Endothelial cell of hepatic sinusoid (primary cell): Measurements from ENCODE around the gene DNAH10.

Experiments used
- in situ Hi-C: cut with HindIII; loops from 2 replicates; pipeline ENCODE4 v1.10.0; 2017; ENCODE audit warnings: low sequenced_read_pairs

Gene DNAH10

DNA sequence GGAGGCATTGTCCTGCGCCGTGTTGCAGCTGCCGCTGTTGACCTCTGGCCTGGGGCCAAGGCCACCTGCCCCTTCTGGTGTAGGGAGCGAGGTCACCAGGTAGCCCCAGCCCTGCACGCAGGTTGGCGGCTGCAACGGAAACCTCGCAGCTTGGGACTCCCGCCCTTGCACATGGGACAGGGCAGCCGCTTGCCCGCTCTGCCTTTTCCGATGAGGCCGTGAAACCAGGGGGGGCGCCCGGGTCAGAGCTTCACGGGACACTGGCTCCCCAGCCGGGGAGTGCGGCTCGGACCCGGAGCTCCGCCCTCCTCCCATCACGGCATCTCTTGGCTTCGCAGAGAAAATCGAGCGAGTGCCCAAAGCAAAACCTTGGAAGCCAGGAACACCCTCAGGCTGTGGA is 25.4 kb downstream of the DNAH10 start:
- in situ Hi-C loops, result loop anchor here (10.0 kb wide), 1 partner anchor 57 kb away; no protein-coding TSS in a partner anchor

GRCh38 chr12:123788541-123788940 is 26.4 kb downstream of the DNAH10 start:
- in situ Hi-C loops, result loop anchor here (10.0 kb wide), 1 partner anchor 56 kb away; no protein-coding TSS in a partner anchor

- in situ Hi-C loops, result loop anchor here (10.0 kb wide), 1 partner anchor 55 kb away; no protein-coding TSS in a partner anchor
Measured at GRCh38 chr12:123789422-123789821, 27.3 kb downstream of the DNAH10 start.

DNA sequence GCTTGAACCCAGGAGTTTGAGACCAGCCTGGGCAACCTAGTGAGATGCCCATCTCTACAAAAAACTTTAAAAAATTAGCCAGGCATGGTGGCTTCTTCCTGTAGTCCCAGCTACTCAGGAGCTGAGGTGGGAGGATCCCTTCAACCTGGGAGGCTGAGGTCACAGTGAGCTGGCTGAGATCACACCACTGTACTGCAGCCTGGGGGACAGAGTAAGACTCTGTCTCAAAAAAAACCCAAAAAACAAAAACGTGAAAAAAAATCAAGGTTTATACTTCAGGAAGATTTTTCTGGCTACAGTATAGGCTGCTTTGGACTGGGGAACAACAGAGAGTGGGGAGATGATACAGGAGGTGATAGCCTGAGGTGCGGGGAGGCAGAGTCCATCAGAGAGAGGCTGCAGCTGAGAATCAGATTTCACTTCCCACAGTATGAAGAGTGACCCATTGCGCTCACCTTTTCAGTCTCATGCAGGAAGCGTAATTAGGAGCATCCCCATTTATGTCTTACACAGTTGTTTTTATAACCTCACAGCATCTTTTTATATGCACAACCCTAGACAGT is 28.9 kb downstream of the DNAH10 start:
- in situ Hi-C loops, result no loop called here

DNA sequence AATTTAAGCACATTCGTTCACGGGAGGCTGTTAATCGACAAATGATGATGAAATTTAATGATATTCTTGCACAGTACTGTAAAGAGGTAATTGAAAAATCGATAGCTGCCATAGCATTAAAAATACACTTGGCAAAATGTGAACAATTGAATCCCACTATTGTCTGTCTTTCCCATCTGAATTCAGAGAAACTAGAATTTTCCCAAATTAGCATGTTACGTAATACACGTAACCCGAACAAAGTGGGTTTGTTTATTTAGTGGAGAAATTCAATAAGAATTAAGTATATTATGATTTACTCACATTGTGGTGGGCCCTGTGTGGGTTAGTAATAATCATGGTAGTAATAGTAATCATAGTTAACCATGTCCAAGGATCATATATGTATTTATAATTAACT is 31.9 kb downstream of the DNAH10 start:
- in situ Hi-C loops, result no loop called here

DNA sequence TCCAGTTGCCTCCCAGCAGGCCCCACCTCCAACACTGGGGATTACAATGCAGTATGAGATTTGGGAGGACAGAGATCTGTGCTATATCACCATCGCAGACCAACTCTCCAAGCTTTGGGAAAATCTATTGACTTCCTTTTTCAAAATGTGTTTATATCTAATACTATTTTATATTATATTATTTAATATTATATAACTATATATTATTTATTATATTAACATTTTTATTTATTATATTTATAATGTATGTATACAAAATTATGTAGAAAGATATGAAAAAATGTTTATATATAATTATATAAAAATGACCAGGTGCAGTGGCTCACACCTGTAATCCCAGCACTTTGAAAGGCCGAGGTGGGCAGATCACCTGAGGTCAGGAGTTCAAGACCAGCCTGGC is 36.4 kb downstream of the DNAH10 start:
- in situ Hi-C loops, result no loop called here

GRCh38 chr12:123799227-123799626 is 37.1 kb downstream of the DNAH10 start:
- in situ Hi-C loops, result no loop called here

GRCh38 chr12:123801573-123802178 is 39.6 kb downstream of the DNAH10 start:
- in situ Hi-C loops, result loop anchor here (10.0 kb wide), 1 partner anchor 87 kb away; the partner anchor contains the start of gene ATP6V0A2

- in situ Hi-C loops, result loop anchor here (10.0 kb wide), 1 partner anchor 90 kb away; the partner anchor contains the start of gene ATP6V0A2
Measured at GRCh38 chr12:123805173-123805572, 43.1 kb downstream of the DNAH10 start.

DNA sequence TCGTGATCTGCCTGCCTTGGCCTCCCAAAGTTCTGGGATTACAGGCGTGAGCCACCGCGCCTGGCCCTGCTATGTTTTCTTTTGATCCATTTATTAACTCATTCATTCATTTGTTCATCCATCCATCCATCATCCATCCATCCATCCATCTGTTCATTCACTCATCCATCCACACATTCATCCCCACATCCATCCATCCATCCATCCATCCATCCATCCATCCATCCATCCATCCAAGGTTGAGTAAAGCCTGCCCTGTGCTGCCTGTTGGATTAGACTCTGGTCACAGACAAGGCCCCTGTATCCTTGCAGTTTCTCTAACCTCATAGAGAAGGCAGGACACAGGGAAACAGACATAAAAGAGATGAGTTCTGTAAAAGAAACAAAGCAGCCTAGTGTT is 44.9 kb downstream of the DNAH10 start:
- in situ Hi-C loops, result loop anchor here (10.0 kb wide), 1 partner anchor 92 kb away; the partner anchor contains the start of gene ATP6V0A2

DNA sequence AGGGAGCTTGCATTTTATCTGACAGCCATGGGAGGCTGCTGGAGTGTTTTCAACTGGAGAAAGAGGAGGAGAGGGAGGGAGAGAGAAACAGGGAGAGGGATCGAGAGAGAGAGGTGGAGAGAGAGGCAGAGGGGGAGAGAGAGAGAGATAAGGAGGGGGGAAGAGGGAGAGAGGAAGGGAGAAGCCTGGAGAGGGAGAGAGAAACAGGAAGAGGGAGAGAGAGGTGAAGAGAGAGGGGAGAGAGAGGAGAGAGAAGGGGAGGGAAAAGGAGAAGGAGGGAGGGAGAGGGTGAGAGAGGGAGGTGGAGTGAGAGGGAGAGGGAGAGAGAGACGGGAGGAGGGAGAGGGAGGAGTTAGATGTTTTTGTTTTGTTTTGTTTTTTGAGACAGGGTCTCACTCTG is 45.6 kb downstream of the DNAH10 start:
- in situ Hi-C loops, result loop anchor here (10.0 kb wide), 1 partner anchor 93 kb away; the partner anchor contains the start of gene ATP6V0A2

- in situ Hi-C loops, result loop anchor here (10.0 kb wide), 1 partner anchor 93 kb away; the partner anchor contains the start of gene ATP6V0A2
Measured at GRCh38 chr12:123808167-123808566, 46.1 kb downstream of the DNAH10 start.

- in situ Hi-C loops, result no loop called here
Measured at GRCh38 chr12:123813349-123813748, 51.2 kb downstream of the DNAH10 start.

- in situ Hi-C loops, result no loop called here
Measured at GRCh38 chr12:123815968-123816367, 53.9 kb downstream of the DNAH10 start.

DNA sequence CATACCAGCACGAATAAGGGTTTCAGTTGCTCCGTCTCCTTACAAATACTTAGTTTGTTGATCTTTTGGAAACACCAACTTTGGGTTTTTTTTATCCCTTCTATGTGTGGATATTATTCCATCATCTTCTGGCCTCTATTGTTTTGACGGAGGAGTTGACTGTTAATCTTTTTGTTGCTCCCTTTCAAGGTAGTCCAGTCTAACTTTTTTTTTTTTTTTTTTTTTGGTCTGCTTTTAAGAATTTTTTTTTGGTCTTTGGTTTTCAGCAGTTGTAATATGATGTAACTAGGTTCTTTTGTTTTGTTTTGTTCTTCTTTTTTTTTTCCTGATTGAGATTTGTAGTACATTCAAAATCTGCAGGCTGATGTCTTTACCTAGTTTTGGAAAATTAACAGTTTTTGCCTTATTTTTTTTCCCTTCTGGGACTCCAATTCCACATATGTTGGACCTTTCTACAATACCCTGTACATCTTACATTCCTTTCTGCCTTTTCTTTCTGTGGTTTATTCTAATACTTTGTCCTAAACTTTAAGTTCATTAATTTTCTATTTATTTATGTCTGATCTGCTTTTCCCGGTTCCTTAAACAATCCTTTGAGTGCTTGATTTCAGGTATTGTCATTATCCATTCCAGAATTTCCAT is 54.9 kb downstream of the DNAH10 start:
- in situ Hi-C loops, result no loop called here

GRCh38 chr12:123822804-123823203 is 60.7 kb downstream of the DNAH10 start:
- in situ Hi-C loops, result no loop called here

GRCh38 chr12:123828120-123828519 is 66.0 kb downstream of the DNAH10 start:
- in situ Hi-C loops, result no loop called here

GRCh38 chr12:123828854-123829547 is 66.9 kb downstream of the DNAH10 start:
- in situ Hi-C loops, result no loop called here

- in situ Hi-C loops, result no loop called here
Measured at GRCh38 chr12:123829561-123829960, 67.5 kb downstream of the DNAH10 start.

GRCh38 chr12:123830675-123831074 is 68.6 kb downstream of the DNAH10 start:
- in situ Hi-C loops, result no loop called here

- in situ Hi-C loops, result no loop called here
Measured at GRCh38 chr12:123832052-123832451, 70.0 kb downstream of the DNAH10 start.
